NCI-H460 (cell line): ENCODE data around the gene HMGB1. TPM values are rescaled to one million over a fixed set of nuclear protein-coding genes. Genes with fewer than 3 reads are reported as not detected.

Source experiments
- DNase-seq: peaks from one replicate; pipeline ENCODE4 v3.0.0-alpha.2; 2016; ENCODE audit warnings: low read depth; ENCODE audit errors: extremely low read depth
- total RNA-seq: library from RNA; depleted of rRNA; stranded (reverse); fragments of >200 nt; shearing (Covaris generic); gene quantifications from 2 replicates; pipeline ENCODE4 v1.2.3, GENCODE V29; 2014

HMGB1 gene
- total RNA-seq, 1 experiment from 2014 or later, result 532 TPM

DNA sequence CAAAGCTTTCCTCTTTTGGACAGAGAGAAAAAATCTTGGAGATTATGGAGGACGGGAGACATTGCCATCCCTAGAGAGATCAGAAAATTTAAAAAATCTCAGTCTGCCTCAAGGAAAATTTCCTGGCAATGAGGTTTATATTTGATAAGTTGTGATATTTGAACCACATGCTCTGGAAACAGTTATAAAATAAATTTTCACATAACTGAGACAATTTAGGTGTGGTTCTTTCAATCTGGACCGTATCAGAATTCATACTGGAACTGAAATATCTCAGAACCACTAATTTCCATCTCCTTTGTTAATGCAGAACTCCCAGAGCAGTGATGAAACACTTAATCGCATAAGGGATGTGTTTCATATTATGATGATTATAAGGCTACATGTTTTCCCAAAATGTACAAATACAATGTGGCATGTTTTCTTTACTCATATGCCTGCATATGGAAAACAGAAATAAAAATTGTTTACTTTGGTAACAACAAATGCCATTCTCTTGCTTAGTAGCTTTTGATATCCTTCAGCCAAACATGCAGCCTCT lies 29.8 kb downstream of the HMGB1 start:
- DNase-seq, result no peak

DNA sequence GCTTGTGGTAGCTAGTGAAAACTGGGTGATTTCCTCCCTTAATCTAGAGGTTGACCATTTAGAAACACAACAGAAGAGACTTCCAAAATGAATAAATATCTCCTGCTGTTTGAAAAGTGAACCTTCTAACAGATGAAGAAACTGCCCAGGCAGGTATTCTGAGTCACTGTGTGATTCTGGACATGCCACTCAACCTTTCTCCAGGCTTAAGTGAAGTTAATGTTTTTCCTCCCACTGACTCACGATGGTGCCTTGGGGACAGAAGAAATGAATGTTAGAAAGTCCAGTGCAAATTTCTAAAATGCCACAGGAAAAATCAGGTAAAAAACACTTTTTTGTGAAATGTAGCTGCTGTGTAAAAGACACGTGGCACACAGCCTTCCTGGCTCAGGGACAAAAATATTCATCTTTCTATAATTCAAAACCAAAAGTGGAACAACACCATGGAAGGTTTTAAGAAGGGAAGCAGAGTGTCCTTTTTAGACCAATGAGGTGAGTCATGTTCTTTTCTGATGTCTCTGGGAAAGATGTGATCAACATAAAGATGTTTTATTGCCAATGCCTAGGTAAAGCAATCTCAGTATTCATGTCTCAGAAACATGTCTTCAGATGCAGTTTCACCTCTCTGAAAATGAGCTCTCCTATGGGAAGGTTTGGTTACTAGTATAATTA lies 34.3 kb downstream of the HMGB1 start:
- DNase-seq, result no peak

DNA sequence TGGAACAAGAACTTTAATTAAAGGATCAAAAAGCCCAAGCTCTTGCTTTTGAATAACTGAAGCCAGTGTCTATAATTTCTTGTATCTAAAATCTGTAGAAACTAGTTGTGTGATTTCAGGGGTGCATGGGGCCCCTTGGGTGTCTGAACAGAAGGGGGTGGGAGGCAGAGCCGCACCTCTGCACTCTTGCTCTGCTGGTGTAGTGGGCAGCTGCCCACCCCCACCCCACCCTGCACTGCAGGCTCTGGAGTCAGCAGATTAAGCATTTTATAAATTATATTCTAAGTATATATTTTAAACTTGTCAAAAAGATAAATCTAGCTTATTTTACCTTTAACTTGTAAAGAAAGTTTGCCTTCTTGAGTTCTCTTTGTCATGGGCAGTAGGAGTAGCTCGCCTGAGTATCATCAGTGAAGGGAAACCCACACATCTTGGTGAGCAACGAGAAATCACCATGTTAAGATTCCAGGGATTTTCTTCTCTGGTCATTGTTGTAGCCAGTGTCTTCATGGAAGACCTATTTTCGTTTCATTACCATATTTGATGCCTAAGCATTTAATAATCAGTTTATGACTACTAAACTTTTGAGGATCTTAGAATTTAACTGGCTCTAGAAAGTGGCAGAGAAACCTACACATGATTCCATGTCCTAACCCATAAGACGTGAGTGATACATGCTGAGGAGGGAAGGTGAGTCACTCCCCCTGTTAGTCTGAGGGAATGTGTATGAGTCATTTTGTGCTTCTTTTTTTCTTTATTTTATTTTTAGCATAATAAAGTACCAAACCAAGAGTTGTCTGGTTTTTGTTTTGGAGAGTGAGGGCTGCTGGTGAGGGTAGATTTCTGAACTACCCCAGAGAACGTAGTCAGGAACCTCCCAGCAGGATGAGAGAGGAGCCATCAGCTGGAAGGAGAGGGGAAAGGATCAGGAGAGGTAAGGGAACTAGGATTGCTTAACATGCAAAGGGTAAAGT lies 35.7 kb downstream of the HMGB1 start:
- no peak for DNase-seq

DNA sequence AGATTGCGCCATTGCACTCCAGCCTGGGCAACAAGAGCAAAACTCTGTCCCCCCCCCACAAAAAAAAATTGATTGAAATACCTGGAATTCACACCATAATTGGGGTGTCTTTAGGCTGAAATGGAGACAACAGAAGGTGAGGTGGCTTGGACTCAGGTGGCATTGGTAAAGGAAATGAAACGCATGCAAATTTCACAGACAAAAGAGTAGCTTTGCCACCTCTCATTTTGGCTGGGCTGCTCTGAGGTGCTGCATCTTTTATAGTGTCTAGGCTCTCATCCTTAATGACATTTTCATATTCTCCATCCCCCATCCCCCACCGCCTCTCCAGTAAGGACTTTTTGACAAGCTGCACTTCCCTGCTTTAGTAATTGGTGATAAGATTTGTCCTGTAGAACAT lies 36.5 kb downstream of the HMGB1 start:
- DNase-seq, result no peak

DNA sequence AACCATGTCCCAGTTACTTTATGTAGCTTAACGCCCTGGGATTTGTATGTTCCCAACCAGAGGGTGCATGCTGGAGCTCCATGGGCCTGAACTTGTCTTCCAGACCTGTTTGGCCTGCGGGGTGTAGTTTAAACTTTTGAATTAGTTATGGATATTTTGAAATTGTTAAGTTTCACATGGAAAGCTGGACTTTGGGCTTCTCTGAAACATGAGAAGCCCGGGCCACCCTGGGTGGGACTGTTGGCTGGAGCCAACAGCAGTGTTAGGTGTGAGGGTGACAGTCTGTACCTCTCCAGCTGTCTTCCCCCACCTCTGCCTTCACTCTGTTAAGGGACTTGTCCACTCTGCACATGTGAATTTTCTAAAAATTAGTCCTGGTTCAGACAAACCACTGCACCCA lies 41.8 kb downstream of the HMGB1 start:
- DNase-seq, result no peak

DNA sequence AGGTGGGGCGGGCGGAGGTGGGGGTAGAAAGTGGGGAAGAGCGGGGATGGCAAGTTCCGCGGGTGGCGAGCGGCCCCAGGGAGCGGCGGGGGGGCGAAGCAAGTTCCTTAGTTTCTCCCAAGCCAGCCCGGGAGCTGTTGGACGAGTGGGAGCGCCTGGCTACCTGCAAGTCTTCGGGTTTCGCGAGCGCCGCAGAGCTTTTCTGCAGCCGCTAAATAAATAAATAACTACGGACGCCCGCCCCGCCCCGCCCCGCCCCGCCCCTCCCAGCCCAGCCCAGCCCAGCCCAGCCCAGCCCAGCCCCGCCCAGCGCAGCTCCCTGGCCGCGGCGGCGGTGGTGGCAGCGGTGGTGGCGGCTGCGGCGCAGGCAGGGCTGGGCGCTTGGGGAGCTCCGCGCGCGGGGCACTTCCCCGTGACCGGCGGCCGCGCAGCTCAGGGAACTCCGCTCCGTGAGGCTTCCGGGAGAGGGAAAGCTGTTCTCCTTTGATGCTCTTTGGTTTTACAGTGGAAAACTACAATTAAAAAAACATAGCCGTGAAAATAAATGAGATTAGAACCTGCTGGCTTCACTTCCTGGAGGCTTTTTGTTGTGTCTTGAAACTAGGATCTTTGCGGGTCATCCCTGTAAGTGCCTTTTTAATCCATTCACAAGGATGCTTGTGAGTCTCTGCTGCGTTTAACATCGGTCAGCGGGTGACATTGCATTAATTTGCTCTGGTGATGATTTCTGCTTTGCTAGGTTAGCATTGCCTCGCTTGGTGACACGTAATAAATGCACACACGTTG lies 43.5 kb downstream of the HMGB1 start, which contains the start of gene UBE2L5:
Gene UBE2L5, plus strand, starts transcription at position 440 of the 786 bp plus-strand sequence. CDS start 5,498 bp downstream, outside the sequence.
- DNase-seq, result peak; percentile 40

DNA sequence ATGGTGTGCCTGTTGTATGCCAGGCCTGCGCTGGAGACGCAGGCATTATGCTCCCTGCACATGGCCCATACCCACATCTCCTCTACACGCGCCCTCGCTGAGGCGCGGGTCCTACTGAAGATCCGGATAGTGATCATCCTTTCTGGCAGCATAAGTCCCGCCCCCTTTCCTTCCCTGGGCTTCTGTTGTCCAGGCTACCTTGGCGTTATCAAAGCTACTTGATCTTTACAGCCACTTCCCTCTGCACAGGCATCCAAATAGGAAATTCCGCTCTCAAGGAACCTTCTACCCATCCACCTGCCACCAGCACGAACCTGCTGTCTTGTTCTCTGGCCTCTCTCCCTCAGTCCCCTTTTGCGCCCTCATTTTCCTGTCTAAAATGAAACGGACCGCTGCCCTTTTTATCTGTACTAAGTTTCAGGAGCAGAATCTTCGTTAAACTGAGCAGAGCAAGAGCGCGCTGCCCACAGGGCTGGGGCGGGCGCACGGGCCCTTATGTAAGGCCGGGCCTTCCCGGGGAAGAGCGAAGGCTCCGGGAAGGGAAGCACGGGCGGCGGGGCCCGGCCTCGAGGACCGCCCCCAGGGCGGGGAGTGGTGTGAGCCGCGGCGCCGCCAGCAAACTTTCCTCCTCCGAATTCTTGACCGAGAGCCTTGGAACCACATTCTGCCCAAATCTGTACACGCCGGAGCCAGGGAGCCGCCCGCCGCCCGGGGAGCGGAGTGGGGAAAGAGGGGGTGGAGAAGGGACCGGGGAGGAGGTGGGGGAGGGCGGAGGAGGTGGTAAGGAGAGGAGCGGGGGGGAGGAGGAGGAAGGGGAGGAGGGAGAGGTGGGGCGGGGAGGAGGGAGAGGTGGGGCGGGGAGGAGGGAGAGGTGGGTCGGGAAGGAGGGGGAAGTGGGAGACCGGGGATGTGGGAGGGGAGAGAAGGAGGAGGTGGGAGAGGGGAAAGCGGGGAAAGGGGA lies 44.4 kb downstream of the HMGB1 start:
- peak; percentile 49 for DNase-seq

DNA sequence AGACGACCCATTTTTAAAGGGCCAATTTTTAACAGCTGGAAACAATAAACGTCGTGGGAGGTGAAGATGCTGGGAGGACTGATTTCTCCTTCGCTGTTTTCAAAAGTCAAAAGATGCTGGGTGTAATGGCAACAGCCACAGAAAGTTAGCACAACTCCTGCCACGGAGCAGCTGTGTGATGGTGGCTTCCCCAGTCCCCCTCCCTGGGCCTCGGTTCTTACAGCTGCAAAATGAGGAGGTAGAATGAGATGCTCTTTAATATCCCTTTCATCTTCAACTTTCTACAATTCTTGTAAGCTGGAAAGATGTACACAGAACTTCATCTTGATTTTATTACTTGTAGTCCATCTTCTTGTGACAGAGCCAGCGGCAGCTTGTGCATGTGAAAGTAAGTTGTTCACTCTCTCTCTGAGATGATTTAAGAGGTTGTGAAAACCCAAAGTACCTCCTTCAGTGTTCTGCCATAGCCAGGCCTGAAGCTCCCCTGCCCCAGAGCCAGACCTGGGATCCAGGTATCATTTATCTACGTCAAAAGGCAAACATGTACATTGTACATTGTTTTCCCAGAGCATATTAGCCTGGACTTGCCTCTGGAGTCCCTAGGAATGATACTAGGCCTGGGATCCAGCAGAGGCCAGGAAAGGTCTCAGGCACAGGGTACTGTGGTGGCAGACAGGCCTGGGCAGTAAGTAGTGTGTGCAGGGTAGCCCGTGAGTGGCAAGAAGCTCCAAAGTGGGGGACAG lies 46.8 kb downstream of the HMGB1 start:
- no peak for DNase-seq

DNA sequence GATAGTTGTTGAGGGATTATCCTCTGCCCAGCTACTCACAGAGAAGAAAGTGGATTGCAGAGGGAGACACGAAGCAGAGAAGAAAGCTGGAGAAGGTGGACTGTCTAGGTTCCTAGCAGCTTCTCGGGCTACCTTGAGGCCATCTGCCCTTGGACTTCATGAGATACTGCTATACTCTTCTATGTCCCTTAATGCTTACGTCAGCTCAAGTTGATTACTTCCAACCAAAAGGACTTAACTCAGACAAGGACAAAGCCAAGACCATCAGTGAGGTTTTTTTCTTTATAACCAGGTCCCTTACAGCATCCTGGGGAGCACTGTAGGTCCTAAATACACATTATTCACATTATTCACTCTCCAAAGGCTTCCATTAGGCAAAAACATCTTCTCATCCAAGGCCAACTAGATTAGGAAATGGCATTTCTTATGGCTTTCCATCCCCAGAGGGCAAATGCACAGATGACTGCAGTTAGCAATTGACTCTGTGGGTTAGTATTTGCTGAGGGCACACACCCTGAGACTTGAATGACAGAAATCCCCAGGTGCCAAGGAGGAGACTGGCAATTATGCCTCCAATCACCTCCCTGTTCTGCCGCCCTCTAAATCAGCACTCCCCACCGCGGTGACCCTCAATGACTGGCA lies 47.5 kb downstream of the HMGB1 start:
- no peak for DNase-seq

DNA sequence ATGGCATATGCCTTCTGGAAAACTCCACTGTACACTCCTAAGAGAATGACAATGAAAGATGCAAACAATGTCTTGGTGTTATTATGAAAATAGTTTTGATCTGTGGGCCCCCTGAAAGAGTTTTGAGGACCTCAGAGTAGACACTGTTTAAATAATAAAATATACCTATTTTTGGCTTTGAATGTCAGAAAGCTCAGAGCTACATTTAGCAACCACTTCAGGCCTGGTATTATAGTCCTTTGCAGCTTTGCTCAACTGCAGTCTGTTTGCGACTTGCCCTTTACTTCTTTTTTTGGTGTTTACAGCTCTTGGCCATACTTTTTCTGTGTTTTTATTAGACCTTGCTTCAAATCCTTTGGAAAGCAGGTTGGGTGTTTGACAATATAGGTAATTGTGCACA lies 49.3 kb downstream of the HMGB1 start:
- no peak for DNase-seq

DNA sequence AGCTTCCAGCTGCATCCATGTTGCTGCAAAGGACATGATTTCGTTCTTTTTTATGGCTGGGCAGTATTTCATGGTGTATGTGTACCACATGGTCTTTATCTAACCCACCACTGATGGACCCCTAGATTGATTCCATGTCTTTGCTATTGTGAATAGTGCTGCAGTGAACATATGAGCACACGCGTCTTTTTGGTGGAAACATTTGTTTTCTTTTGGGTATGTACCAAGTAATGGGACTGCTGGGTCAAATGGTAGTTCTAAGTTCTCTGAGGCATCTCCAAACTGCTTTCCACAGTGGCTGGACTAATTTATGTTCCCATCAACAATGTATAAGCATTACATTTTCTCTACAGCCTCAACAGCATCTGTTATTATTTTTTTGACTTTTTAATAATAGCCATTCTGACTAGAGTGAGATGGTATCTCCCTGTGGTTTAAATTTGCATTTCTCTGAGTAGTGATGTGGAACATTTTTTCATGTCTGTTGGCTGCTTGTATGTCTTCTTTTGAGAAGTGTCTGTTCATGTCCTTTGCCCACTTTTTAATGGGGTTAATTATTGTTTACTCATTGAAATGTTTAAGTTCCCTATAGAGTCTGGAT lies 50.2 kb downstream of the HMGB1 start:
- no peak for DNase-seq

DNA sequence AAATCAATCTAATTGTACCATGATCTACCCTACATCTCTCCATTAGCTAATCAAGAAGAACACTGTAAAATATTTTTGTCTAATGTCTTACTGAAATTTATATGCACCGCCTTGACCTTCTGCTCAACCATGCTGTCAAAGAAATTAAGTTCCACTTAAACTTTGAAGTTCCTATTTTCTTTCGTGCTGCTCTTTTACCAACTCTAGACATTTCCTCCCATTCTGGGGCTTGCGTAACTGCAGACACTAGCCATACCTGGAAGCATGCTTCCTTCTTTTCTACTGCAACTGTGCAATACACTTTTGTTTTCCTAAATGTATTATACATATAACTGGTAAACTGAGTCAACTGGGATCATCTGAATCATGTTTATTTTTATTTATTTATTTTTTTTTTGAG lies 51.9 kb downstream of the HMGB1 start:
- no peak for DNase-seq

DNA sequence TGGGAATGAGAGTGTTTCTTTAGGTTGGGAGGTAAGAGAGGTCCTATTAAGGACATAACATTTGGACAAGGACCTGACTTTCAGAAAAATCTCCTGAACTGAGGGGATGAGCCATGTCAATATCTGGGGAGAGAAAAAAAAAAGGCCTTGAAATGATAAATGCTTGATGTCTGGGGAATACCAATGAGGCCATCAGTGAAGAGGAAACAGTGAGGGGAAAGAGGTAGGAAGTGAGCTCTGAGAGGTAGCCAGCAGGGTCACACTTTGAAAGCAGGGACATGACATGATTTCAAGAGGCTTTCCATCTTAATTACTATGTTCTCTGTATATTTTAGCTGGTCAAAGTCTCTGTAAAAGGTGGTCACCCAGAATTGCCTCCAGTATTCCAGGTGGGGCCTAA lies 53.4 kb downstream of the HMGB1 start:
- no peak for DNase-seq

DNA sequence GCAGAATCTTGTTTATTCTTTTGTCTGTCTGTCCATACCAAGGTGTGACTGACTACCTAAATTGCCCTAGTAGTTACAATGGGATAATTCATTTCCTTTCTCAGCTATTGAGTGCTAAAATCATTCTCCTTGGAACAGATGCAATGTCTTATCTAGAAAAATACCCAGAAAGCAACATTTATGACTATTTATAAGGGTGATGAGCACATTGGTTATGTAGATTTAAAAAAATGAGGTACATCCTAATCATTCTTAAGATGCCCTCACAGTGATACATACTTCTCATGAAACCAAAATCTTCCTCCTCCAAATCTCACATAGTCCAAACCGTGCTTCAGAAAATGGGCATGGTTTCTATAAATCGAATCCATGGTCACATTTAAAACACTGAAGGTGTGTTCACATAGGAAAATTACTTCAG lies 55.0 kb downstream of the HMGB1 start:
- DNase-seq, result no peak

DNA sequence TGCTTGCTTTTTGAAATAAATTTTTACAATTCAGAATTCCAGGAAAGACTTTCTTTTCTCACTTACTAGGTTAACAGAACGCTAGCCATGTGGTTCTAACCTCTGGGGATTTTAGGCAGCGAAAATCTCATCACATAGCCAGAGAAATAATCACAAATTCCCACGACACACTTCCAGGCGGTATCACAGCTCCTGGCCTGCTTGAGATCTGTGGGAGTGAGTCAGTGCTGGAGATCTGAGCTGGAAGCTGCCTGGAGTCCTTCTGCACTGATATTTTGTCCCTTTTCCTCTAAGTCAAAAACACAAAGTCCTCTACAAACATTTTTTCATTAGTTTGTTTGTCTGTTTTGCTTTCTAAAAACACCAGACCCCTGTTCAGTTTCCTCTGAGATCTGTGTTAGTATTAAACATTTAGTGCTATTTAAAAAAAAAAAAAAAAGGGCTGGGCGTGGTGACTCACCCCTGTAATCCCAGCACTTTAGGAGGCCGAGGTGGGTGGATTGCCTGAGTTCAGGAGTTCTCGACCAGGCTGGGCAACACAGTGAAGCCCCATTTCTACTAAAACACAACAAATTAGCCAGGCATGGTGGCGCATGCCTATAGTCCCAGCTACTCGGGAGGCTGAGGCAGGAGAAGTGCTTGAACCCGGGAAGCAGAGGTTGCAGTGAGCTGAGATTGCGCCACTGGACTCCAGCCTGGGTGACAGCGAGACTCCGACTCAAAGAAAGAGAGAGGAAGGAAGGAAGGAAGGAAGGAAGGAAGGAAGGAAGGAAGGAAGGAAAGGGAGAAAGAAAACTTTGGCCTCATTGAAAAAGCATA lies 55.6 kb downstream of the HMGB1 start:
- DNase-seq, result no peak

DNA sequence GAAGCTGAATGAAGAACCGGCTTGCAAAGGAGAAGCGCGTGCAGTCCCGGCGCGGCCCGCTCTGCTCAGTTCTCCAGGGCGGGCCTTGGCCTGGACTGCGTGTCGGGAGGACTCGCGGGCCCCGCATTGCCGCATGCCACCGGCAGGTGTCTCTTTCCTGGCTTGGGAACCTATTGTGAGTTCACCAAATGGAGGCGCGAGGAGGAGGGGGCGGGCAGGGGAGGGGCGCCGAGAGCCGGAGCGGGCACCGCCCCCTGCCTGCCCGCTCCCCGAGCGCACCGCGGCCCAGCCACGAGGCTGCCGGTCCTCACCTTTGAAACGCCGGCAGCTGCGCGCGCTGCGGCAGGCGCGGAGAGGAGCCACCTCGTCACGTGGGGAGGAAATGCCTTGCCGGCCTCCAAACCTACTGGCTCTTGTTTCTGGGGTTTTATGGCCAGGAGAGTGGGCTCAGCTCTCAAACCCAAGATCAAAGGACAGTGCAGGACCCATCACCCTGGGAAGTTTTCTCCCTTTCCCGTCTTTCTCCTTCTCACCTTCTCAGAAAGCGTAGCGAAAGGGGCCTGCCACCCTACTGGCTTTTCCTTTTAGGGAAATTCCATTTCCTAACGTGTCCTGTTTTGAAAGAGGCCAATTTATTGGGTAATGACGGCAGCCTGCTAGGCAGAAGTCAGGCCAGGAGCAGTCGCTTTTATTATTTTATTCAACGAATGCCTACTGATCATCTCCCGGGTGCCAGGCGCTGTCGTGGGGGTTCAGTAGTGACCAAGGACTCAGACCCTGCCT lies 57.2 kb downstream of the HMGB1 start:
- peak; percentile 65 for DNase-seq
